HG02642 (cell line): Measurements from ENCODE around the gene TMEM129.

Experiments used
- ATAC-seq: cut with Tn5 transposase; IDR thresholded peaks from one replicate; pipeline ENCODE4 v1.9.1; 2021; ENCODE audit warnings: mild to moderate bottlenecking; ENCODE audit not compliant: unreplicated experiment, poor library complexity

TMEM129 gene

DNA sequence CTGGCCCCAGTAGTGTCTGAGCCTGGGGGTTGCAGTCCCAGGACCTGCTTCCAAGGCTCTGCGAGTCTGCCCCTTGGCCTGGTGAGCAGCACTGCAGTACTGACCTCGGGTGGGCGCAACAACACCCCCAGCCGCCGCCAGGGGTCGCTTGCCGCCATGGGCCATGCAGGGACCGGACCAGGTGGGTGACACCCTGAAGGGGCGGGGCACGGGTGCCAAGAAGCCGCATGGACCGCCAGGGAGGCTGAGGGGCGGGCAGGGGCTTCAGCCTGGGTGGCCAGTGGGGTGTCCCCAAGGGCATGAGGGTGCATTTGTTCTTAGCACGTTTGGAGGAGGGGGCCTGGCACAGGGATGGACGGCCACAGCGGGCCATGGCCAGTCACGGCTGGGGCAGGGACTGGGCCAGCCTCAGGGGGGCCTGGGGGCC is 25.2 kb upstream of the TMEM129 start:
- ATAC-seq: peak; percentile 59

DNA sequence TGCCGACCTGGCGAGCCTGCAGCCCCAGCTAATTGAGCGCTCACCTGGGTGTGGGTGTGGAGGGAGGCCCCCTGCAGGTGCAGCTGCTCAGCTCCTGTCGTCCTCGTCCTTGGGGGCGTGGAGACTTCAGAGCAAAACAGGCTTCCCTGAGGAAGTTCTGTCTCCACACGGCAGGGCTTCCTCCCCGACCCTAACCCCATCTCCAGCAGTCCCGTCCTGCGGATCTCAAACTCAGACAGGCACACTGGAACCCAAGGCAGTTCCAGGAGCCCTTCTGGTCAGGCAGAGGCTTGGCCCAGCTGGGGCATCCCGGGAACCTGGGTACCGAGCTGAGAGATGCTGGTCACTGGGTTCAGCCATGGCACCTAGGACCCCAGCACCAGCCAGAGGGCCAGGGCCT is 24.6 kb upstream of the TMEM129 start:
- ATAC-seq: no peak

DNA sequence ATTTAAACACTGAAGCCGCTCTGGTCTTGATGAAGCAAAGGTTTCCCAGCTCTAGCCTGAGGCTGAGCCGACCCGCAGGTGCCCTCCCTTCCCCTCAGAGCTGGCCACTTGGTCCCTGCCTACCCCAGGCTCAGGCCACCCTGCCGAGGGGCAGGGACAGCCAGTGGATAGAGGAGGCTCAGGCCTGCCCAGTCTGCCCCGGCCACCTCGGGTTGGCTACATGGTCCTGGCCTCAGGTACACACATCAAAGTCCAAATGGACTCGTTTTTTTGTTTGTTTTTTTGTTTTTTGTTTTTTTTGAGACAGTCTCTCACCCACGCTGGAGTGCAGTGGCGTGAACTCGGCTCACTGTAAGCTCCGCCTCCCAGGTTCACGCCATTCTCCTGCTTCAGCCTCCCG is 24.0 kb upstream of the TMEM129 start:
- ATAC-seq: no peak

DNA sequence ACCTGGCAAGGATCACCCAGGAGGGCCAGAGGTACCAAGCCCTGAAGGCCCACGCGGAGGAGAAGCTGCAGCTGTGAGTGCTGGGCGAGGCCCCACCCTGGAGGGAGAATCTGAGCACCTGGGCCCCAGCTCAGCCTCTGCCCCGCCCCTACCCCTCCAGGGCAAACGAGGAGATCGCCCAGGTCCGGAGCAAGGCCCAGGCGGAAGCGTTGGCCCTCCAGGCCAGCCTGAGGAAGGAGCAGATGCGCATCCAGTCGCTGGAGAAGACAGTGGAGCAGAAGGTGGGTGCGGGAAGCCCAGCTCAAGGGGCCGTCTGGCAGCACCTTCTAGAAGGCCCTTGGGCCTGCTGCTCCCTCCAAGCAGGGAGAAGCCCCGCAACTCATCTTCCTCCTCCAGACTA is 23.4 kb upstream of the TMEM129 start:
- ATAC-seq: no peak

DNA sequence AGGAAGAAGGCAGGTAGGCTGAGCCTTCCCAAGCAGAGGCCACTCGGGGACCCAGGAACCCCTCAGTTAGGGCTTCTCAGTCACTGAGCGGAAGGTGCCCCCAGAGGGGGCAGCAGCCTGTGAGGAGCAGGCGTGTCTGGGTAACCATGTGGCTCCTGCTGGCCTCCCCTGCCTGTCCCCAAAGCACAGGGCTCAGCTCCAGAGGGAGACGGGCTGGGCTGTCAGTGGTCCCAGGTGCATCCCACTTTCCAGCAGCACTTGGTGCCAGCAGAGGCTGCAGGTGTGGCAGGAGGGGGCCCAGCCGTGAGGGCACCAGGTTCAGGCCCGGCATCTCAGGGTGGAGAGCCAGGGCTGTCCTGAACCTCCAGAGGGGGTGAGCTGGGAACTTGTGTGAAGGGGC is 22.9 kb upstream of the TMEM129 start:
- no peak for ATAC-seq

DNA sequence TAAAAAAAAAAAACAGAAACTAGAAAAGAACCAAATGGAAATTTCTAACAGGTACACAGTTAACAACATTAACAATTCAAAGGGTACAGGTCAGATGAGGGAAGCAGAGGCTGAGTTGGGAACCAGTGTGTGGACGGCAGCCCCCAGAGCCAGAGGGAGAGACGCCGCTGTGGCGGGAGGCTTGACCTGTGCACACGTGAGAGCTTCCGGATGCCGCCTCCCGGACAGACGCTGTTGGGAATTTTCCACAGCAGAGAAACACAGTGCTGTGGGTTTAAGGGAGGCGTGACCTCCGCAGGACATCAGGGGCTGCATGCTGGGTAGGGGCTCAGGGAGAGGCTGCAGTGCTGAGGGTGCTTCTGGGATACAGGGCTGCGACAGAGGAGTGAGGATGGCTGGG is 22.4 kb upstream of the TMEM129 start:
- no peak for ATAC-seq

DNA sequence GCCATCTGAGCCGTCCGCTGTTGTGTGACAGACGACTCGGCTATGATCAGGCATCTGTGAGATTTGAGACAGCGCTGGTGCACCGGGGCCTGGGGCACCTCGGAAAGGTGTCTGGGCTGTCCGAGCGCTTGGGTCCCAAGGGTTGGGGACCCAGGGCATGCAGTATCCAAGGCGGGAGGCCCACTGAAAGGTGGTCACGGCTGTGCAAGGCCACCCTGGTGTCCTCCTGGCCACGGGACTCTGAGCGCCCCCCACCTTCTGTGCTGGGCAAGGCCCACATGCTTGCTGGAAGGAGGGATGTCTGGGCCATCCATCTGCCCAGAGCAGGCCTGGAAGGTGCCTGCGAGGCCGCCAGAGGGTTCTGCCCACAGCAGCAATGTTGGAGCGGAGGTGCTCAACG is 20.1 kb upstream of the TMEM129 start:
- ATAC-seq: no peak

DNA sequence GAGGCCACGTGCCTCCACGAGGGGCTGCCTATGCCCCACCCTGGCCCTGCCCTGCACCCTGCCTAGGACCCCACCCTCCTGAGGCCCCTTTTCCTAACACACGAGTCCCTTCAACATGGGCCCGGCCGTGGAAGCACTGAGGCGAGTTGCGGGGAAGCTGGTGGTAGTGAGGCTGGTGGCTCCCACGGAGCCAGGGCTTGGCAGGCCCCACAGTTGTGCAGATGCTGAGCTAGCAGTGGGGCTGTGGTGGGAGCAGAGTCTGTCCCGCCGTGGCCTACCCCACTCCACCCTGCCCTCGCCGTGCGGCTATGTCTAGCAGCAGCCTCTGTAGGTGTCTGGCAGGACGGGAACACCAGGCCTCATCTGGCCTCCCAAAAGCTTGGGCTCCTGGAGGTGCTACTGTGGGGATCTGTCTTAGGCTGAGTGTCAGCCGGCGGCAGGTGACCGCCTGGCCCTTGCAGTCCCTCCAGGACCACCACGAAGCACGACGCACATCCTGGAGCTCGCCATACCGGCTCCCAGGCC is 19.0 kb upstream of the TMEM129 start:
- no peak for ATAC-seq

DNA sequence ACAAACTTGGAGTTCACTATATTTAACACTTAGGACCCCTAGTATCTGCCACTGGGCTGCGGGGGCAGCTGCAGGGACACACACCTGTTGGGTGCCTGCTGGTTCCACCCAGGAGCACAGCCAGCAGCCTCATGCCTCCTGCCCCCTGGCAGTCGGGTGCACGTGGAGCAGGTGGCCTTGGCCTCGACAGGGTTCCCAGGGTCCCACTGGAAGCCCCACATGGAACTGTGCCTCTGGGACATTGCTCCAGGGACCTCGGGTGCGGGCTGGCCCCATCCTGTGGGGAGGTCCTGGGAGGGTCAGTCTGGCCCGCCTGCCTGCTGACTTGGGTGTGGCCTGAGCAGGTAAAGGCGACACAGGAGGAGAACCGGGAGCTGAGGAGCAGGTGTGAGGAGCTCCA is 18.2 kb upstream of the TMEM129 start:
- no peak for ATAC-seq

DNA sequence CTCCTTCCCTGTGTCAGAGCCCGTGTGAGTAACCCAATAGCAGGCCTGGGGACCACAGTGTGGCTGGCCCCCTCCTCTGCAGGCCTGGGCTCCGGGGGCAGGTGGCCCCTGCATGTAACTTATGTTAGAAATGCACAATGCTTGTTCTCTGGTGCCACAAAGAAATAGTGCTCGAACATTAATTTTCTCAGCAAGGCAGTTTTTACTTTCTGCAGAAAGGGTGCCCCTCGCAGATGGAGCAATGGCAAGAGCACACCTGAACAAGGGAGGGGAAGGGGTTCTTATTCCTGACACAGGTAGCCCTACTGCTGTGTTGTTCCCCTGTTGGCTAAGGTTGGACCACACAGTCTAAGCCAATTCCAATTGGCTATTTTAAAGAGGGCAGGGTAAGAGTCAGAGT is 17.3 kb upstream of the TMEM129 start:
- no peak for ATAC-seq

DNA sequence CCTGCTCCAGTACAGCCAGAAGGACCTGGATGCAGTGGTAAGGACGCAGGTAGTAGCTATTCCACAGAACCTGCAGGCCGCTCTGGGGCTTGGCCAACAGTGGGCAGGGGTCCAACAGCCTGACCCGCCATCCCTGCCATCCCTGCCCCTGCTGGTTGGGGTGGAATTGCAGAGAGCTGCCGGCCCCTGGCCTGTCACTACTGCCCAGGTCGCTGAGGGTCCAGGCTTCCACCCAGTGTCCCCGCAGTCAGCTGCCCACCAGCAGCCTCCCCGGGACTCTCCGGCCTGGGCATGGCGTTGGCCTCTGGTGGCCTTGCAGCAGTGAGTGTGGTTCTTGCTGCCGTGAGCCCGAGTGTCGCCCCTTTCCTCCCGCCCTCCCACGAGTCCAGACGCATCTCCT is 16.5 kb upstream of the TMEM129 start:
- ATAC-seq: no peak

DNA sequence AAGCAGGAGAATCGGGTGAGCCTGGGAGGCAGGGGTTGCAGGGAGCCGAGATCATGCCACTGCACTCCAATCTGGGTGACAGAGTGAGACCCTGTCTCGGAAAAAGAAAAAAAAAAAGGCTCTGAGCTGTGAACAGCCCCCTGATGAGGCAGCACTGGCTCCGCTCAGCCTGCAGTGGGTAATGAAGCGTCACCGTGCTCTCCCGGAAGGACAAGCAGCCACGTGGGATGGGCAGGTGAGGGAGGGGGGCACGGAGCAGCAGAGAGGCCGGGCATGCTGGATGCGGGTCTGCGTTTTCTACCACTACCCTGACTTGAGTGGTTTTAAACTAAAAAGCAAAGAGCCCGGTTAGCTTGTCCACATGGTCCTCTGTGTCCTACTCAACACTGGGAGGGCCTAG is 15.7 kb upstream of the TMEM129 start:
- ATAC-seq: no peak

DNA sequence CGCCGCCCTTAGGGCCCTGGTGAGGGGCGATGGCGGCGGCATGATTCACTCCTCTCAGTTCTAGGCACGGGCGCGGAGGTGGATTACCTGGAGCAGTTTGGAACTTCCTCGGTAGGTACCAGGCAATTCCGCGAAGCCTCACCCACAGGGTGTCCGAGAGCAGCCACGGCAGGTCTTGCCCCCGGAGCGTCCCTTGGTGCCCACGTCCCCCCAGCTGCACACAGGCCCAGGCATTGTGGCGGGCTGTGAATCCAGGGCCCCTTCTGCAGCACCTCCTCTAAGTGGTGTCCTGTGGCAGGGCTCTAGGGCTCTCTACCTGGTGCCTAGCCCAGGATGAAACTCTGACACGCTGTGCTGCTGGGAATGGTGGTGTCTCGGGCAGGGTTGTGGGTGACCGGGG is 14.1 kb upstream of the TMEM129 start:
- ATAC-seq: no peak

DNA sequence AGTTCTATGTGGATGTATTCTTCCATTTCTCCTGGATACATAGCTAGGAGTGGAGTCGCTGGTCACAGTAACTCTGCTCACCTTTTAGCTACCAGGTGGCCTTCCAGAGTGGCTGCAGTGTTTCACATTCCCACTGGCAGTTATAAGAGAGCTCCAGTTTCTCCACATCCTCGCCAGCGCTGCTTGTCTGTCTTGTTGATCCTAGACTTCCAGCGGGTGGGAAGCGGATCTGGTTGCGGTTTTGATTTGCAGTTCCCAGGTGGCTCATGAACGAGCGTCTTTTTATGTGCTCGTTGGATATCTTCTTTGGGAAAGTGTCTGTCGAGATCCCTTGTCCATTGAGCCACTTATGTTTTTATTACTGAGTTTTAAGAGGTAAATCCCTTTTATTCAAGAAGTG is 11.8 kb upstream of the TMEM129 start:
- no peak for ATAC-seq

DNA sequence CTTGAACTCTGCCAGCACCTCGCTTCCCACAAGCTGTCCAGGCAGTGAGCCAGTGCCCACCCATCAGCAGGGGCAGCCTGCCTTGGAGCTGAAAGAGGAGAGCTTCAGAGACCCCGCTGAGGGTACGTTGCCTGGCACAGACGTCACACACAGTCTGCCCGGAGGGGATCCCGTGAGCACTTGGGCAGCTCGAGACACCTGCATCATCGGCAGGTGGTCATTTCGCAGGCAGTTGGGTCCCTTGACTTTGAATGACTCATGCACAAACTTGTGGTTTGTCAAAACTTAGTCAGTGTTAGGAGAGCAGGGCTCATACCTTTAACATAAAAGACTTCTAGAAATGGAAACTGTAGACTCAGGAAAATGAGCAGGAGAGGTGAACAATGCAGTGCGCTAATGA is 10.1 kb upstream of the TMEM129 start:
- ATAC-seq: no peak

DNA sequence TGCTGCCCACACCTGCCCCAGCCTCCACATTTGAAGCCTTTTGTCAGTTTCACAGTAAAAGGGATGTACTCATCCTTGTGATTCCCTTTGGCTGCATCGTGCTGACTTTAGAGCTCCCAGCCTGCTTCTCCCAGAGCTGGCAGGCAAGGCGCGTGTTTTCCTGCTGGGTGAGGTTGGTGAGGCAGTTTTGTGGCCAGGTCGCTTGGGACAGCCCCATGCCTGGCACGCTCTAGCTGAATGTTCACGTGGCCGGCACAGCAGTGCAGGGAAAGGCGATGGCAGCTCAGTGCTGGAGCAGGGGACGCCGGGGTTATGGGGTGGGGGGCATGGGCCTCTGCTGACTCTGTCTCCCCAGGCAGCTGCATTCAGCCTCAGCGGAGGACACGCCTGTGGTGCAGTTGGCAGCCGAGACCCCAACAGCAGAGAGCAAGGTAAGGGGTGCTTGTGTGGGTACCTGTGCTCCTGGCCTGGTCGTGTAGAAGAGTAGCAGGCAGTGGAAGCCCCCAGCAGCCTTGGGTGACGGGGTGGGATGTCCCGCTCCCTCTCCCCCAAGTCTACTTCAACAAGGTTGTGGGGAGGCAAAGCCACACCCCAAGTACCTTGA is 9.5 kb upstream of the TMEM129 start:
- ATAC-seq: no peak

DNA sequence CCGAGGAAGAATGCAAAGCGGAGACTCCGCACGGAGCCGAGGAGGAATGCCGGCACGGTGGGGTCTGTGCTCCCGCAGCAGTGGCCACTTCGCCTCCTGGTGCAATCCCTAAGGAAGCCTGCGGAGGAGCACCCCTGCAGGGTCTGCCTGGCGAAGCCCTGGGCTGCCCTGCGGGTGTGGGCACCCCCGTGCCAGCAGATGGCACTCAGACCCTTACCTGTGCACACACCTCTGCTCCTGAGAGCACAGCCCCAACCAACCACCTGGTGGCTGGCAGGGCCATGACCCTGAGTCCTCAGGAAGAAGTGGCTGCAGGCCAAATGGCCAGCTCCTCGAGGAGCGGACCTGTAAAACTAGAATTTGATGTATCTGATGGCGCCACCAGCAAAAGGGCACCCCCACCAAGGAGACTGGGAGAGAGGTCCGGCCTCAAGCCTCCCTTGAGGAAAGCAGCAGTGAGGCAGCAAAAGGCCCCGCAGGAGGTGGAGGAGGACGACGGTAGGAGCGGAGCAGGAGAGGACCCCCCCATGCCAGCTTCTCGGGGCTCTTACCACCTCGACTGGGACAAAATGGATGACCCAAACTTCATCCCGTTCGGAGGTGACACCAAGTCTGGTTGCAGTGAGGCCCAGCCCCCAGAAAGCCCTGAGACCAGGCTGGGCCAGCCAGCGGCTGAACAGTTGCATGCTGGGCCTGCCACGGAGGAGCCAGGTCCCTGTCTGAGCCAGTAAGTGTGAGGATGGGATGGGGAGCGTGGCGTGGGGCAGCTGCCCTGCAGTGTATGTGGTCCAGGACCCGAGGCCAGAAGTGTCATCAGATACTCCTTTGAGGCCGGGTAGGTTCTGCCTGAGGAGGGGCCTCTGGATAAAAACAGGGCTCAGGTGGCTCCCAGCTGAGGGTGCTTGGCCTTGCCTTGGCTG is 7.2 kb upstream of the TMEM129 start:
- no peak for ATAC-seq

DNA sequence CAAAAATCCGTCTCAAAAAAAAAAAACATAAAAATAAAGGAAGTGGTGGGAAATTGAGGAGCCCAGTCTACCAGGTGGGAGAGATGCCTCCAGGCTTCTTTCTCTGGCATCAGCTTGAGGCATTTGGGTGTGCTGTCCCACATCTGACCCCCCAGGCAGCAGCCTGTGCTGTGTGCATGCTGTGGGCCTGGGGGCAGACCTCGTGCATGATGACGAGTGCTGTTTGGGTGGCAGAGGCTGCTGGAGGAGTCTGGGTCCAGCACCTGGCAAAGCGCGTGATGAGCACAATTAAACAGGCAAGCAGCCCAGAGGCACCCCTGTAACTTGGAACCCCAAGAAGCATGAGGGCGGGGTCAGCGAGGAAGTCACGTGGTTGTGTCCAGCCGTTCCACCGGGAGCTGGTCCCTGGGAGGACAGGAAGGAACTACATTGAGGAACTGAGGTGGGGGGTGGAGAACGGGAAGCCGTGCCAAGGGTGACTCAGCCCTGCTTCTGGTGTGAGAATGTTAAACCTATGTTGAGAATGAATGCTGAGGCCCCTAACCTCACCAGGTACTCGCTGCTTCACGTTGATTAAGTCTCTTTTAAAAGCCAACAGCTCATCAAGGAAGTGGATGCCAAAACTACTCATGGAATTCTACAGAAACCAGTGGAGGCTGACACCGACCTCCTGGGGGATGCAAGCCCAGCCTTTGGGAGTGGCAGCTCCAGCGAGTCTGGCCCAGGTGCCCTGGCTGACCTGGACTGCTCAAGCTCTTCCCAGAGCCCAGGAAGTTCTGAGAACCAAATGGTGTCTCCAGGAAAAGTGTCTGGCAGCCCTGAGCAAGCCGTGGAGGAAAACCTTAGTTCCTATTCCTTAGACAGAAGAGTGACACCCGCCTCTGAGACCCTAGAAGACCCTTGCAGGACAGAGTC is 6.3 kb upstream of the TMEM129 start:
- ATAC-seq: no peak

DNA sequence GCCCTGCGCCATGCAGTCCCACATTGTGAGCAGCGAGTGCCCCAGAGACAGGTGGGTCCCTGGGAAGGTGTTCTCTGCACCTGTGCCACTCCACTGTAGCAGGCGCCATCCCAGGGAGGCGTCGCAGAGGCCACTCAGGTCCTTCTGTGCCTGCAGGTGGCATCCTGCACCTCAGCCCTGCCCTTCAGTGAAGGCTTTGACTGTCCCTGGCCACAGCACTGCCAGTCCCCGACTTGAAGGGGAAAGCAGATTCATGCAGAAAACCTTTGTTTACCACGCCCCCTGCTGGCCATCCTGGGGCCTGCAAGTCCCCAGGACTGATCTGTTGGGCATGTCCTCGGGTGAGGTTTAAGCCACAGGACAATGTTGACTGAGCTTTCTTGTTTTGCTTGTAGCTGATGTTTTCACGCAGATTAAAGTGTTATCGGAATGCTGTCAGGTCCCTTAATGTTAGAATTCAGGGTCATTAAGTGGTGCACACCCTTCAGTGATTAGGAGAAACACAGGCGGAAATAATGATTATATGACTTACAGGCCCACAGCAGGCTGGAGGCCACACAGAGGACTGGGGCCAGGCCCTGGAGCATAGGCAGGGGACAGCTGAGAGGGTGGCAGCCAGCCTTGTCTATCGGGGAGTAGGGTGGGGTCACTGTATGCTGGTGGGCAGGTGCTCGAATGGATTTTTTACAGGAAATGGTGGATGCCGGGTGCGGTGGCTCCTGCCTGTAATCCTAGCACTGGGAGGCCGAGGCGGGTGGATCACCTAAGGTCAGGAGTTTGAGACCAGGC is 5.2 kb upstream of the TMEM129 start:
- ATAC-seq: no peak

DNA sequence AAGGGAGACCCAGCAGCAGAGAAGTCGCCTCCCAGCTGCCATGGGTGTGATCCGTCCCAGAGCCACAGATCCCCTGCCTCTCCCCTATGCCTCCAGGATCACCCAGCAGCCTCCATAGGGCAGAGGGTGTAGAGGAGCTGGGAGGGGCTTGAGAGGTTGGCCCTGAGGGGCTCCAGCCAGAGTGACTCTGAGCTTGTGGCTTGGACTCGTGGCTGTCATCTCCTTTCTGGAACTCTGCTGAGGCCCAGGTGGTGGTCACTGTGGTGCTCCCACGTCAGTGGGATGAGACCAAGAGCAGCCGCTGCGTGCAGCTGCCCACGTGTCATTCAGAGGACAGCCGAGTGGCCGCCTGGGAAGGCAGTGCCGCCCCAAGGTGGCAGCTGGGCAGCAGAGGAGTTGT is 4.4 kb upstream of the TMEM129 start:
- no peak for ATAC-seq
